Liver (tissue), 3 donors: Measurements from ENCODE around the gene DPYD.

ENCODE experiments used
- ATF3 ChIP-seq: IDR thresholded peaks from 2 replicates; pipeline ENCODE4 v1.6.1; 2016; ENCODE audit warnings: antibody characterized with exemption
- CTCF ChIP-seq: fragments of 150-350 bp; IDR thresholded peaks from 2 replicates; pipeline ENCODE4 v1.5.1; 2017; ENCODE audit warnings: improper control_type of control experiment, low read depth, low read length; ENCODE audit not compliant: missing input control
- GABPA ChIP-seq, 2 donors: IDR thresholded peaks in 1 of 2; conservative IDR thresholded peaks in 1 of 2; 2 replicates each; pipeline ENCODE4 v1.6.1; 2016; ENCODE audit warnings: antibody characterized with exemption in 2 of 2, mild to moderate bottlenecking in 1 of 2, moderate library complexity in 1 of 2
- HNF4G ChIP-seq: IDR thresholded peaks from 2 replicates; pipeline ENCODE4 v1.6.1; 2016; ENCODE audit warnings: antibody characterized with exemption
- MAX ChIP-seq: IDR thresholded peaks from 2 replicates; pipeline ENCODE4 v1.6.1; 2016; ENCODE audit warnings: antibody characterized with exemption
- REST ChIP-seq: IDR thresholded peaks from 2 replicates; pipeline ENCODE4 v1.6.1; 2016; ENCODE audit warnings: antibody characterized with exemption, mild to moderate bottlenecking
- TAF1 ChIP-seq: conservative IDR thresholded peaks from 2 replicates; pipeline ENCODE4 v1.6.1; 2016; ENCODE audit warnings: antibody characterized with exemption, mild to moderate bottlenecking
- ZBTB33 ChIP-seq: IDR thresholded peaks from 2 replicates; pipeline ENCODE4 v1.6.1; 2016; ENCODE audit warnings: antibody characterized with exemption
- donor health status: healthy.
- donor health status: healthy.

GRCh38 chr1:97562081-97562480, 358.8 kb downstream of the DPYD start:
- TF ChIP-seq CTCF (no peak), TAF1 (no peak), MAX (no peak), ATF3 (no peak), HNF4G (no peak), ZBTB33 (no peak), REST (no peak), GABPA (IDR thresholded peaks at IDR 0.05 in 1 of 2, conservative IDR thresholded peaks at IDR 0.05 in 1 of 2) (no peak)
